Muscle layer of duodenum (tissue), 2 donors: ENCODE data around the gene UROS.

Source experiments
- H3K27ac ChIP-seq: one replicate; pipeline ENCODE4 v1.7.0; 2013; ENCODE audit warnings: mild to moderate bottlenecking, low read length
- H3K27me3 ChIP-seq: one replicate; pipeline ENCODE4 v1.7.0; 2013; ENCODE audit warnings: low read depth, mild to moderate bottlenecking, control low read depth, low read length
- H3K36me3 ChIP-seq, 2 donors: one replicate each; pipeline ENCODE4 v1.7.0; 2013; ENCODE audit warnings: low read length in 2 of 2, control low read depth in 1 of 2, mild to moderate bottlenecking in 1 of 2; ENCODE audit not compliant: insufficient read depth in 2 of 2, control insufficient read depth in 1 of 2
- H3K4me1 ChIP-seq, 2 donors: one replicate each; pipeline ENCODE4 v1.7.0; 2013; ENCODE audit warnings: low read length in 2 of 2, mild to moderate bottlenecking in 2 of 2, control low read depth in 1 of 2, moderate library complexity in 1 of 2; ENCODE audit not compliant: insufficient read depth in 2 of 2, control insufficient read depth in 1 of 2
- H3K4me3 ChIP-seq, 2 donors: one replicate each; pipeline ENCODE4 v1.7.0; 2013; ENCODE audit warnings: low read length in 2 of 2, low read depth in 1 of 2, mild to moderate bottlenecking in 1 of 2
- H3K9me3 ChIP-seq, 2 donors: one replicate each; pipeline ENCODE4 v1.7.0; 2013; ENCODE audit warnings: low read length in 2 of 2, control low read depth in 1 of 2, mild to moderate bottlenecking in 1 of 2; ENCODE audit not compliant: control insufficient read depth in 1 of 2
- donor health status: healthy.

UROS gene

GRCh38 chr10:125822878-125823662, at the start of gene UROS, which contains the start of gene BCCIP:
TSS of gene UROS (minus strand) at chr10:125823258. CDS start at chr10:125816499, 6,759 bp downstream.
TSS of gene BCCIP (plus strand) at chr10:125823546. CDS start at chr10:125823558, 12 bp downstream.
- peaks cover 13 to 15% of the 10 kb centered on the region in 2 donors for H3K36me3 ChIP-seq
- H3K27ac ChIP-seq = peak within 1 kb of the TSS; percentile 96
- no peaks in the 10 kb centered on the region for H3K9me3 ChIP-seq
- peak within 1 kb of the TSS; percentile 100 for H3K4me3 ChIP-seq
- no peaks in the 10 kb centered on the region for H3K27me3 ChIP-seq
- peaks cover 25 to 35% of the 10 kb centered on the region in 2 donors for H3K4me1 ChIP-seq

GRCh38 chr10:125871338-125871737, 48.3 kb upstream of the UROS start:
- Histone ChIP-seq H3K36me3 (peaks cover 6 to 19% of the 10 kb centered on the region in 2 donors), H3K27ac (no peak overlapping the region), H3K9me3 (peaks cover 0 to 4% of the 10 kb centered on the region in 2 donors), H3K4me1 (peaks cover 0 to 2% of the 10 kb centered on the region in 2 donors), H3K4me3 (no peak overlapping the region), H3K27me3 (no peaks in the 10 kb centered on the region)

GRCh38 chr10:125868372-125868975, 45.4 kb upstream of the UROS start:
- H3K27ac ChIP-seq = no peak overlapping the region
- peaks cover 0 to 2% of the 10 kb centered on the region in 2 donors for H3K4me1 ChIP-seq
- H3K9me3 ChIP-seq = no peaks in the 10 kb centered on the region
- no peak overlapping the region for H3K4me3 ChIP-seq
- H3K27me3 ChIP-seq = no peaks in the 10 kb centered on the region
- H3K36me3 ChIP-seq = peaks cover 18 to 26% of the 10 kb centered on the region in 2 donors

GRCh38 chr10:125866421-125867029, 43.5 kb upstream of the UROS start:
- no peaks in the 10 kb centered on the region for H3K4me1 ChIP-seq
- no peaks in the 10 kb centered on the region for H3K9me3 ChIP-seq
- no peak overlapping the region for H3K27ac ChIP-seq

GRCh38 chr10:125865120-125865519, 42.1 kb upstream of the UROS start:
- Histone ChIP-seq H3K4me3 (no peak overlapping the region), H3K27me3 (no peaks in the 10 kb centered on the region), H3K27ac (no peak overlapping the region), H3K36me3 (peaks cover 18 to 26% of the 10 kb centered on the region in 2 donors), H3K9me3 (no peaks in the 10 kb centered on the region), H3K4me1 (no peaks in the 10 kb centered on the region)

More at GRCh38 chr10:125866421-125867029, 43.5 kb upstream of the UROS start:
- H3K36me3 ChIP-seq = peaks cover 18 to 26% of the 10 kb centered on the region in 2 donors
- no peak overlapping the region for H3K4me3 ChIP-seq
- no peaks in the 10 kb centered on the region for H3K27me3 ChIP-seq

GRCh38 chr10:125859128-125859817, 36.2 kb upstream of the UROS start:
- no peaks in the 10 kb centered on the region for H3K9me3 ChIP-seq
- H3K27me3 ChIP-seq = no peaks in the 10 kb centered on the region
- H3K27ac ChIP-seq = no peak overlapping the region
- no peaks in the 10 kb centered on the region for H3K4me1 ChIP-seq
- H3K4me3 ChIP-seq = no peak overlapping the region
- peaks cover 21 to 30% of the 10 kb centered on the region in 2 donors for H3K36me3 ChIP-seq

GRCh38 chr10:125857185-125857760, 34.2 kb upstream of the UROS start:
- Histone ChIP-seq H3K36me3 (peaks cover 31 to 34% of the 10 kb centered on the region in 2 donors), H3K27me3 (no peaks in the 10 kb centered on the region), H3K27ac (no peak overlapping the region), H3K4me3 (no peak overlapping the region), H3K9me3 (no peaks in the 10 kb centered on the region), H3K4me1 (no peaks in the 10 kb centered on the region)

GRCh38 chr10:125852487-125852886, 29.4 kb upstream of the UROS start:
- no peak overlapping the region for H3K4me3 ChIP-seq
- peaks cover 33 to 44% of the 10 kb centered on the region in 2 donors for H3K36me3 ChIP-seq

GRCh38 chr10:125850766-125851731, 28.0 kb upstream of the UROS start:
- no peaks in the 10 kb centered on the region for H3K27me3 ChIP-seq
- H3K9me3 ChIP-seq = no peaks in the 10 kb centered on the region
- peaks cover 33 to 37% of the 10 kb centered on the region in 2 donors for H3K36me3 ChIP-seq
- H3K4me1 ChIP-seq = no peaks in the 10 kb centered on the region
- H3K27ac ChIP-seq = no peak overlapping the region
- no peak overlapping the region for H3K4me3 ChIP-seq

More at GRCh38 chr10:125852487-125852886, 29.4 kb upstream of the UROS start:
- Histone ChIP-seq H3K4me1 (no peaks in the 10 kb centered on the region), H3K27me3 (no peaks in the 10 kb centered on the region), H3K27ac (no peak overlapping the region), H3K9me3 (no peaks in the 10 kb centered on the region)

- Histone ChIP-seq H3K9me3 (no peaks in the 10 kb centered on the region), H3K4me3 (no peak overlapping the region), H3K27me3 (no peaks in the 10 kb centered on the region), H3K27ac (no peak overlapping the region), H3K4me1 (peaks cover 0 to 9% of the 10 kb centered on the region in 2 donors), H3K36me3 (peaks cover 33 to 46% of the 10 kb centered on the region in 2 donors)
Observed at GRCh38 chr10:125849448-125849847, 26.4 kb upstream of the UROS start.
